HG02840 (cell line): ENCODE results near the gene RNF220.

Experiments
- ATAC-seq: cut with Tn5 transposase; IDR thresholded peaks from one replicate; pipeline ENCODE4 v1.9.1; 2021; ENCODE audit warnings: mild to moderate bottlenecking, moderate library complexity, moderate number of reproducible peaks; ENCODE audit not compliant: unreplicated experiment, low FRiP score

Gene RNF220

DNA sequence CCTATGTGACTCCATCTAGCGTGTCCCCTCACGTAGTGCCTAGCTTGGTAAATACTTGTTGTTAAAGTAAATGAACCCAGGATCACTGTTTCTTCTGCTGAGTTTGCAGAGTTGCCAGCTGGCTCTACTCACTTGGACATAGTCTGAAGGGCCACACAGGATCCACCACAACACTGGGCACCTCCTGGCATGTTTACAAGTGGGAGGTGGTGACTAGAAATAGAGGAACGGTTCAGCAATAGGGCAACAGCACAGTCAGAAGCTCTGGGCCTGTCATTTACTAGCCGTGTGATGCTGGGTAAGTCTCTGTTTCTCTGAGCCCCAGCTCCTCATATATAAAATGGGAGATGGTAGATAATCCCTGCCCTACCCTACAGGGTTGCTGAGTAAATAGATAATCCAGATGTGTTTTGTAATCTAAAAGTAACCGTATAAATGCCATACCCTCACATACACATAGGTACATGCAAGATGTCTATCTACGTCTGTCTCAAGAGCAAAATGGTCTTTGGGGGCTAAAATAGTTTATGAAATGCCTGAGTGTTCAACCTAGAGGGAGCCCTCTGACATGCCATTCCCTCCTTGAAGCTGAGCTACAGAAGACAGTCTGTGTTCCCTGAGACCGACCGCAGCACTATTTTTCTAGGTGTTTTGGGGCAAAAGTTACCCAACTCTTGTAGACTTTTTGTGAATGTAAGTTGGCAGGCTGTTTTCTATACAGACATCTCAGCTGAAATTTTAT, 20.5 kb downstream of the RNF220 start:
- no peak for ATAC-seq

GRCh38 chr1:44431861-44432260, 26.8 kb downstream of the RNF220 start:
- no peak for ATAC-seq

GRCh38 chr1:44433209-44433608, 28.2 kb downstream of the RNF220 start:
- no peak for ATAC-seq

- no peak for ATAC-seq
Measured at GRCh38 chr1:44436401-44437106, 31.5 kb downstream of the RNF220 start.

GRCh38 chr1:44437107-44437716, 32.2 kb downstream of the RNF220 start:
- no peak for ATAC-seq

GRCh38 chr1:44442791-44443190, 37.7 kb downstream of the RNF220 start:
- no peak for ATAC-seq

- no peak for ATAC-seq
Measured at GRCh38 chr1:44447051-44447810, 42.2 kb downstream of the RNF220 start.

GRCh38 chr1:44453798-44454349, 48.8 kb downstream of the RNF220 start:
- no peak for ATAC-seq

DNA sequence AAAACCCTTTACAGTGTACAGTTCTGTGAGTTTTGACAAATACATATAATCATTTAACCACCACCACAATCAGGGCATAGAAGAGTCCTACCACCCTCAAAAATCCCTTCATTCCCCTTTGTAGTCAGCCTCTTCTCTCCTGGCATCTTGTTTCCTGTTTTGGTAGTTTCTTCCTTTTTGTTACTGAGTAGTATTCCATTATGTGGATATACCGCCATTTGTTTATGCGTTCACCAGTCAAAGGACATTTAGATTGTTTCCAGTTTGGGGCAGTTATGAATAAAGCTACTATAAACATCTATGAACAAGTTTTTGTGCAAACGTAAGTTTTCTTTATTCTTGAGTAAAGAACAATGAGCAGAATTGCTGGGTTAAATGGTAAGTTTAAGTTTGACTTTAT, 49.6 kb downstream of the RNF220 start:
- no peak for ATAC-seq

DNA sequence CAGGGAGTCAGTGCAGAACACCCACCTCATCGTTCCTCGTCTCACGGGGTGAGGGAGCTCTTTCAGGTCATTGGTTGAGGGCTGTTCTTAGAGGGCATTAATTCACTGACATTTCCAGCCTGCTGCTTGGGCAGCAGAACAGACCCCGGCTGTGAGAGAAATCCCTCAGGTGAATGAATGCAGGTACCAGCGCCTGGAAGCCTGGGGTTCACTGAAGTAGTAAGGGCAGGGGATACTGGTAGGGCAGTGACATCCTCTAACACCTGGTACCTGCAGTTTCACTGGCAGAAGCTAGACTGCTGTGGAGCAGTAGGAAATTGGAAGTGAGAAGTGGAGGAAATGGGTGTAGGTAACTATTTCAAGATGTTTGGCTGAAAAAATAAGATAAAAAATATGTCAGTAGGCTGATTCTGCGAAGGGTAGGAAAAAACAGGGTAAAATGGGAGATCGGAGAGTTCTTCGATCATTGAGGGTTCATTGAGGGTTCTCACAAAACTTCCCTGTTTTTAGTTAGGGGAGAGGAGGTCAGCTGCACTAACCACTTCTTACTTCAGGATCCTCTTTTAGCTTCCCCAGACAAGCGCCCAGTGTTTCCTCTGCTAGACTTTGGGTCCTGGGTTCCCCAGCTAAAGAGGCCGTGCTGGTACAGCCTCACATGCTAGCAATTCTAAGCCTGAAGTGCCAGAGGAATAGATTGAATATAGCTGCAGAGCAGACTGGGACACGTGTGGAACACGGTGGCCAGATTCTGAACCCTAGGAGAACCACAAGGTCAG, 55.2 kb downstream of the RNF220 start:
- ATAC-seq = no peak

GRCh38 chr1:44464361-44464760, 59.3 kb downstream of the RNF220 start:
- no peak for ATAC-seq

- no peak for ATAC-seq
Measured at GRCh38 chr1:44467566-44467965, 62.5 kb downstream of the RNF220 start.

DNA sequence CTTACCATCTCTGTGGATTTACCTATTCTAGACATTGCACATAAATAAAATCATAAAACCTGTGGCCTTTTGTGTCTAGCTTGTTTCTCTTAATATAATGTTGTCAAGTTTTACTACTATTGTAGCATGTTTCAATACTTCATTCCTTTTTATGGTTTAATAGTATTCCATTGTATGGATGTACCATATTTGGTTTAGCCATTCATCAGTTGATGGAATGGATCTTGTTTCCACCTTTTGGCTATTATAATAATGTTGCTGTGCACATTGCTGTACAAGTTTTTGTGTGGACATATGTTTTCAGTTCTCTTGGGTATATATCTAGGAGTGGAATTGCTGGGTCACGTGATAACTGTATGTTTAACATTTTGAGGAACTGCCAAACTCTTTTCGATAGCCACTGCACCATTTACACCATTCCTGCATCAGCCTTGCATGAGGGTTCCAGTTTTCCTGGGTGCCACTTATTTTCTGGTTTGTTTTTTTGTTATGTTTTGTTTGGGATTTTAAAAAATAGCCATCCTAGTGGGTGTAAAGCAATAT, 66.9 kb downstream of the RNF220 start:
- no peak for ATAC-seq

GRCh38 chr1:44472620-44473525, 67.8 kb downstream of the RNF220 start:
- no peak for ATAC-seq

DNA sequence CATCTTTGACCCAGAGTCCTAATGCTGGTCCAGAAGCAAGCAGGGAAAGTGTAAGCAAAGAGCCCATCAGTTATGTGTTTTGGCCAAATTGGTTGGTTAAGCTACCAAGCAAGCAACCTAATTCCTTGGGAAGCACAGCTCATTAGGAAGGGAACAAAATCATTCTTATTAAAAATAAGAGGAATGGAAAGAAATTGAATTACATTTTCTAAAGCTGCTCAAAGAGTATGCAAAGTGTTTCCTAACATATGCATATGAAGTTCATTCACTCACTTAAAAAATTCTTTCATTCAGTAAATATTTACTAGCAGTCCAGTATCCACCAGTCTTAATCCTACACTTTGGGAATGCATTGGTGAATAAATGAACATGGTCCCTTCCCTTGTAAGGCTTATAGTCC, 71.8 kb downstream of the RNF220 start:
- ATAC-seq = no peak

- ATAC-seq = no peak
Measured at GRCh38 chr1:44481701-44482100, 76.6 kb downstream of the RNF220 start.

GRCh38 chr1:44483089-44483874, 78.2 kb downstream of the RNF220 start:
- ATAC-seq = no peak

GRCh38 chr1:44484155-44484688, 79.2 kb downstream of the RNF220 start:
- ATAC-seq = no peak
